Measurements from ENCODE around the gene ZBTB46.

ZBTB46 gene

DNA sequence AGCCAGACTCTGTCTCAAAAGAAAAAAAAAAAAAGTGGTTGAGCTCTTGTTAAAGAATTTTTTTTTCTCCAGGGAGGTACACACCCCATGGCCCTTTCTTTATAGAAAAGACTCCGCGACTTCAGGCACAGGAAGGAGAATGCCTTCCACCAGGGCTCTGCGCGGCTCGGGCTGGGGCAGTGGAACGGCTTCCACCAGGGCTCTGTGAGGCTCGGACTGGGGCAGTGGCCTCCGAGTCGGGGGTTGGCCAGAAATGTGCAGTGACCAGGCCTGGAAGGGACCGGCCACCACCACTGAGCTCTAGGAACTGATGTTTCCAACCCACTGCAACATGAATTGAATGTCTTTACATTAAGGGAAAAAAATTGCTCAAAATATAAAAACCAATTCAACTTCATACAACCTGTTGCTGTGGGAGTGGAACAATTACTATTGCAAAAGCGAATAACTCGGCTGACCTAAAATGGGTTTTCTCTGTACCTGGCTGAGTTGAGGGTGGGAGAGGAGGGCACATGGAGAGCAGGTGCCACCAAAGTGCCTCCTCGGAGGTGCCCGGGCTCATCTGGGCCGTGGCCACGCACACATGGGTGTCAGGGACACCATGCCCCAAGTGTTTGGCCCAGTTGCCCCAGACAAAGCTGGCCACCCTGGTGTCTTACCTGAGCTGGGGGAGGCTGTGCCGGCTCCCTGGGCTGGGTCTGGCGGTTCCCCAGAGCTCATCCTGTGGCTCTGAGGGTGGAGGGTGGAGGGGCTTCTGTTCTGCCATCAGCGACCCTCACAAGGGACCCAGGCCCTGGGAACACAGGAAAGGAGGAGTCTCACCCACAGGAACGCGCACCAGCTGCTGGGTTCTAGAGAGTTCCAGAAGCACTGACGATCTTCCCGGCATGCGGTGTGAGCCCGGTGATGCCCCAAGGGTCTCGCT is 62.2 kb downstream of the ZBTB46 start:
- H3K9me3 Mint-ChIP-seq = no peaks in the 10 kb centered on the region
- H3K4me1 Mint-ChIP-seq (ENCODE audit: low read depth) = no peaks in the 10 kb centered on the region
- no peak for DNase-seq
- no peaks in the 10 kb centered on the region for H3K36me3 Mint-ChIP-seq (ENCODE audit: low read depth)
- no peaks in the 10 kb centered on the region for H3K27me3 Mint-ChIP-seq
- H3K4me3 Mint-ChIP-seq = no peak overlapping the region
- no peak overlapping the region for H3K27ac Mint-ChIP-seq

DNA sequence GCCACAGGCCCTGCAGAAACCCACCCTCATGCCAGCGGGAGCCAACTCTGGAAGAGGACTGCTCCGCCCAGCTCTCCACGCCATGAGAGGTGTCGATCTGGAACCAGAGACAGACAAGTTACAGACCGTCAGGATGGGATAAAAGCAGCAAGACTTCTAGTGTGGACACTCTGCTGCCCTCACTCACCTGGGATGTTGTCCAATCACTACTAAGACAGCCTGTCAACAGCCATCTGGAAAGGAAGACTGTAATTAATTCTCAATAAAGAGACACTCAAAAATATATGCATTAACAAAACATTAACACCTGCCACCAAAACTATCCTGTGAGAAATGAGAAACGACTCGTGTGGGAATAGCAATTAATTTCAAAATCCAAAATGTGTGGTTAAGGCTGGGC is 63.2 kb downstream of the ZBTB46 start:
- Mint-ChIP-seq H3K4me3 (no peak overlapping the region), H3K9me3 (no peaks in the 10 kb centered on the region), H3K27me3 (no peaks in the 10 kb centered on the region), H3K36me3 (ENCODE audit: low read depth) (no peaks in the 10 kb centered on the region), H3K4me1 (ENCODE audit: low read depth) (no peaks in the 10 kb centered on the region), H3K27ac (no peak overlapping the region)
- DNase-seq = no peak

DNA sequence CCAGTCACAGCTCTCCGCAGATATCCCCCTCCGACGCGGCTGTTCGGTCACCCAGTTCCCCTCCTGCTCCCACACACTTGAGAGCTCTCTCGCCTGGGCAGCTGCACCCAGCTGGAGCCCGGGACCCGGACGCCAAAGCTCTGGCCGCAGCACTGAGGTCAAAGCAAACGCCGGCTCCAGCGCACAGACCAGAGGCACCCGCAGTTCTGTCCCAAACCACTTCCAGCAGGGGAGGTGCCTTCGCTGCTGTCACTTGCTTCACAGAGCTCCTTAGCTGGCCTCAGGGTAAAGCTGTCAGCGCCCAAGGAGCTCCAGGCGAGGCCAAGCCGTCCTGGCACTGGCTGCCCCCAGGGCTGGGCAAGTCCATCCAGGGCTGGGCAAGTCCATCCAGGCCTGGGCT is 63.6 kb downstream of the ZBTB46 start:
- Mint-ChIP-seq H3K36me3 (ENCODE audit: low read depth) (no peaks in the 10 kb centered on the region), H3K9me3 (no peaks in the 10 kb centered on the region), H3K4me1 (ENCODE audit: low read depth) (no peaks in the 10 kb centered on the region), H3K4me3 (no peak overlapping the region), H3K27ac (no peak overlapping the region), H3K27me3 (no peaks in the 10 kb centered on the region)
- no peak for DNase-seq

DNA sequence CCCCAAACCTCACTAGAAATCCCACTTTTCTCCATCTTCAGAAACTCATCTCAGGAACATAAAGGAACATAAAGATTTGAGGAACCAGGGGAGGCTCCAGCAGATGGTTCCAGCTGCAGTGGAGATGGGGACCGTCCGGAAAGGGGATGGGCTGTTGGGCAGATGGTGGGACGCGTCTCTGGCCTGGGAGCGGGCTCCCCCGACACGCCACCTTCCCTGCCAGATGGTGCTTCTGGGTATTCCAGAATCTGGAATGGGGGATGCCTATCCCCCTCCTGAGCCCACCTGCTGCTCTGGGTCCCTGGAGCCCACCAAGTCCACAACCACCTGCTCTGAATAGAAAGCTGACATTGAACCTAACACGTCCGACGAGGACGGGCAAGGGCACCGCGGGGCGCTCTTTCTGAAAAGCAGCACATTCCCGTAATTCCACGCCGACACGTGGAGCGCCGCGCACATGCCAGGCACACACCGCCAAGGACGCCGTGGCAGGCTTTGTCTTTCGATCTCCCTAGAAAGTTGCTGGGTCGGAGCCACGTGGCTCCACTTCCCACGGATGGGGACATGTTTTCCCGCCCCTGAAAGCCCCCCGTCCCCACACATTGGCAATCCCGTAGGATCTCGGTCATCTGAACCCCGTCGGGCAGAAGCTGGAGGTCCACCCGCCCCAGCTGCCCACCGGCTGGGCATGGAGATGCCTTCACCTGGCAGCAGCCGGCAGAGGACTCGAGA is 64.2 kb downstream of the ZBTB46 start:
- no peak overlapping the region for H3K4me3 Mint-ChIP-seq
- DNase-seq = no peak
- H3K36me3 Mint-ChIP-seq (ENCODE audit: low read depth) = no peaks in the 10 kb centered on the region
- H3K4me1 Mint-ChIP-seq (ENCODE audit: low read depth) = no peaks in the 10 kb centered on the region
- no peak overlapping the region for H3K27ac Mint-ChIP-seq
- H3K27me3 Mint-ChIP-seq = no peaks in the 10 kb centered on the region
- H3K9me3 Mint-ChIP-seq = no peaks in the 10 kb centered on the region

DNA sequence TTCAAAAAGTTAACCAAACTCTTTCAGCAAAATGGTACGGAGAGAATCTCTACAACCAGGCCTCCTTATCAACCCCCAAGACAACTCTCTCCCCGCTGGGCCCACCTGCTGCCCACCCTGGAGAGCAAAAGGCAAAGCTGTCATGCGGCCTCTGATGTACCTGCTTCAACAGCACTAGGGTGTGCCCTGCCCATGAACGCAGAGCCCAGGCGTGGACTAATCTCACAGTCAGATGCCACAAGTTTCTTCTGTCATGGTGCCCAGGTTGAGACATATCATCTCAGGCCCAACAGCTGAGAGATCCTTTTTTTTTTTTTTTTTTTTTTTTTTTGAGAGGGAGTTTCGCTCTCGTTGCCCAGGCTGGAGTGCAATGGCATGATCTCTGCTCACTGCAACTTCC is 65.2 kb downstream of the ZBTB46 start:
- no peak for DNase-seq
- no peaks in the 10 kb centered on the region for H3K27me3 Mint-ChIP-seq
- no peaks in the 10 kb centered on the region for H3K36me3 Mint-ChIP-seq (ENCODE audit: low read depth)
- H3K4me1 Mint-ChIP-seq (ENCODE audit: low read depth) = no peaks in the 10 kb centered on the region
- H3K27ac Mint-ChIP-seq = no peak overlapping the region
- H3K4me3 Mint-ChIP-seq = no peak overlapping the region
- no peaks in the 10 kb centered on the region for H3K9me3 Mint-ChIP-seq

DNA sequence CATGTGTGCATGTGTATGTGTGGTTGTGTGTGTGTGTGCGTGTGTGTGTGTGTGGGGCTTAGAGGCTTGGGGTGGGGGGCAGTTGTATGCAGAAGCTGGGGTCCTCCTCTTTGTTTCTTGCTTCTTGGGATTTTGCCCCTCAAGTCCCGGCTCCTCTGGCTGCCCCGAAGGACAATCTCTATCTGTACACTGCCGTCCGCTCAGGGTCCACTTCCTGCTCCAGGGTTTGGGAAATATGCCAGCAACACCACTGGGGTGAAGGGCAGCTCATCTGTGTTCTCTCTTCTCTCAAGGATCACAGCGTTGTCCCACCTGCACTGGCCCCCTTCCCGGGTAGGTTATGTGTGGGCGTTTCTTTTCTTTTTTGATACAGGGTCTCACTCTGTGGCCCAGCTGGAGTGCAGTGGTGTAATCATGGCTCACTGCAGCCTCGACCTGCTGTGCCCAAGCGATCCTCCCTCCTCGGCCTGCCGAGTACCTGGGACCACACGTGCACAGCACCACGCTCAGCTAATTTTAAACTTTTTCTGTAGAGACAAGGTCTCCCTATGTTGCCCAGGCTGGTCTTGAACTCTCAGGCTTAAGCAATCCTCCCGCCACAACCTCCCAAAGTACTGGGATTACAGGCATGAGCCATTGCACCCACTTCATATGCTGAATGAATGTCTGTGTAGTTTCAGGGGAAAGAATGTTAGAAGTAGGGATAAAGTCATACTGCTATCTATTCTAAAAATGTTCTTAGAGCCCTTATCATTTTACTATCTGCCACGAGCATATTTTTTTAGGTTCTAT is 65.8 kb downstream of the ZBTB46 start:
- Mint-ChIP-seq H3K27me3 (no peaks in the 10 kb centered on the region), H3K4me3 (no peak overlapping the region), H3K9me3 (no peaks in the 10 kb centered on the region), H3K36me3 (ENCODE audit: low read depth) (no peaks in the 10 kb centered on the region), H3K27ac (no peak overlapping the region), H3K4me1 (ENCODE audit: low read depth) (no peaks in the 10 kb centered on the region)
- no peak for DNase-seq

GRCh38 chr20:63759377-63759901 is 71.6 kb downstream of the ZBTB46 start:
- no peak for DNase-seq
- Mint-ChIP-seq H3K4me1 (ENCODE audit: low read depth) (peaks cover 5% of the 10 kb centered on the region), H3K27ac (no peak overlapping the region), H3K4me3 (no peak overlapping the region), H3K9me3 (no peaks in the 10 kb centered on the region), H3K36me3 (ENCODE audit: low read depth) (no peaks in the 10 kb centered on the region), H3K27me3 (no peaks in the 10 kb centered on the region)

DNA sequence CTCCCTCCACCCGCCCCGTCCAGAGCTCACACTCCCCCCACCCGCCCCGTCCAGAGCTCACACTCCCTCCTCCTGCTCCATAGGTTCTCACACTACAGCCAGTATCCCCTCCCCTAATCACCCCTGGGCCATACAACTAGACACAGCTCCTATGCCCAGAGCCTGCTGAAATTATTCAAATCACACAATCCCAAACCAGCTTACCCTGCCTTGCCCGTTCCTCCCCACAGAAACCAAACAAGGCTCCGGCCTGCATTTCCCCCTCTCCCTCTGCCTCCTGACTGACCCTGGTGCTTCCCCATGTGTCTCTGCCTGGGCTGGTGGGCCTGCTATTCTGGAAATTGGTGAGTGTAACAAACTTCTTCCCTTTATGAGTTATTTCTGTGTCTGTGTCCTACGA is 72.9 kb downstream of the ZBTB46 start:
- no peak overlapping the region for H3K4me3 Mint-ChIP-seq
- H3K9me3 Mint-ChIP-seq = no peaks in the 10 kb centered on the region
- no peak overlapping the region for H3K27ac Mint-ChIP-seq
- no peak for DNase-seq
- H3K27me3 Mint-ChIP-seq = no peaks in the 10 kb centered on the region
- H3K4me1 Mint-ChIP-seq (ENCODE audit: low read depth) = peaks cover 5% of the 10 kb centered on the region
- H3K36me3 Mint-ChIP-seq (ENCODE audit: low read depth) = no peaks in the 10 kb centered on the region

- no peaks in the 10 kb centered on the region for H3K27me3 Mint-ChIP-seq
- H3K4me1 Mint-ChIP-seq (ENCODE audit: low read depth) = peaks cover 11% of the 10 kb centered on the region
- no peaks in the 10 kb centered on the region for H3K36me3 Mint-ChIP-seq (ENCODE audit: low read depth)
- H3K27ac Mint-ChIP-seq = no peak overlapping the region
- no peak overlapping the region for H3K4me3 Mint-ChIP-seq
- no peaks in the 10 kb centered on the region for H3K9me3 Mint-ChIP-seq
- DNase-seq = no peak
Measured at GRCh38 chr20:63756648-63756991, 74.4 kb downstream of the ZBTB46 start.

- H3K36me3 Mint-ChIP-seq (ENCODE audit: low read depth) = no peaks in the 10 kb centered on the region
- H3K9me3 Mint-ChIP-seq = no peaks in the 10 kb centered on the region
- no peak overlapping the region for H3K4me3 Mint-ChIP-seq
- DNase-seq = no peak
- peaks cover 14% of the 10 kb centered on the region for H3K4me1 Mint-ChIP-seq (ENCODE audit: low read depth)
- no peaks in the 10 kb centered on the region for H3K27me3 Mint-ChIP-seq
- no peak overlapping the region for H3K27ac Mint-ChIP-seq
Measured at GRCh38 chr20:63755933-63756647, 75.0 kb downstream of the ZBTB46 start.

DNA sequence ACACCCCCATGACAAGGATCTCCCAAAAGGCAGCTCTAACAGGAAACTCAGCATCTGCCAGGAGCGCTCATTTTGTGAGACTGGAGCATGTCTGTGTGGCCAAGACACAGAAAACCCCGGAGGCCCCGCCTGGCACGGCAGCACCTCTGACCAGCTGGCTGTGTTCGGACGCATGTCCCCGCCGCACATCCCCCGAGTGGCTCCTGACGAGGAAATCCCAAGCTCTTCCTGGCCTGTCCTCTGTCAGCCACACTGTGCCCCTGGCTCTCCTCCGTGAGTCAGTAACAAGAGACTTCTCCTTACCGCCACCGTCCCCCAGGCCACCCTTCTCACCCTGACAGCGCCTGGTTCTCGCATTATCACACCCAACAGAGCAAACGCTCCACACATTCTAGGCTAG is 77.1 kb downstream of the ZBTB46 start:
- DNase-seq = no peak

GRCh38 chr20:63753381-63753780 is 77.7 kb downstream of the ZBTB46 start:
- no peaks in the 10 kb centered on the region for H3K36me3 Mint-ChIP-seq (ENCODE audit: low read depth)
- H3K27me3 Mint-ChIP-seq = no peaks in the 10 kb centered on the region
- H3K4me1 Mint-ChIP-seq (ENCODE audit: low read depth) = peaks cover 28% of the 10 kb centered on the region
- H3K4me3 Mint-ChIP-seq = no peak overlapping the region
- peak overlapping the region; percentile 22 for H3K27ac Mint-ChIP-seq
- DNase-seq = no peak
- H3K9me3 Mint-ChIP-seq = no peaks in the 10 kb centered on the region

More for the DNA sequence above, 77.1 kb downstream of the ZBTB46 start:
- no peaks in the 10 kb centered on the region for H3K9me3 Mint-ChIP-seq
- H3K27ac Mint-ChIP-seq = no peak overlapping the region
- no peaks in the 10 kb centered on the region for H3K36me3 Mint-ChIP-seq (ENCODE audit: low read depth)
- H3K4me3 Mint-ChIP-seq = no peak overlapping the region
- no peaks in the 10 kb centered on the region for H3K27me3 Mint-ChIP-seq
- peaks cover 26% of the 10 kb centered on the region for H3K4me1 Mint-ChIP-seq (ENCODE audit: low read depth)

DNA sequence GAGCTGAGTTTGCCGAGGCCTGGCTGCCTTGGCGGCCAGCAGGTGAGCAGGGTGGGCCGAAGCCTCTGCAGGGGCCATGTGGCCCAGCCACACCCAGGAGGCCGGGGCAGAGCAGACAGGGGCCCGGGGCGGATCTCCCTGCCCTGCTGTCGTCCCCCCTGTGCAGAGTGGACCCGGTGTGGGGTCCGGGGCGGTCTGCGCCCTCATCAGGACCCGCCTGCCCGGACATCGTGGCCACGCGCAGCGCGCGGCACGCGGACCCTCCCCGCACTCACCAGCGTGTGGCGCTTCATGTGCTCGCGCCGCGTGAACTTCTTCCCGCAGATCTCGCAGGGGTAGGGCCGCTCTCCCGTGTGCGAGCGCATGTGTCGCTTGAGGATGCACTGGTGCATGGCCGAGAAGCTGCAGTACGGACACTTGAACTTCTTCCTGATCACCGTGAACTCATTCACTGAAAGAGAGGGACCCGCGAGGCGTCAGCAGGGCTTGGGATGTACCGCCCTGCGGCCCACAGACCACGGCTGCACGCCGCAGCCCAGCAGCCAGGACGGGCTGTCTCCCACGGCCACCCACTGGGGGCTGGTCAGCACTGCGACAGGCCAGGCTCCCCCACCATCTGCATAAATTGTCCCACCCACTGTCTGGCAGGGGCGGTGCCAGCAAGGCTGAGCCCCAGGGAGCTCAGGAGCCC is 78.5 kb downstream of the ZBTB46 start:
- DNase-seq = no peak
- Mint-ChIP-seq H3K27ac (no peak overlapping the region), H3K4me1 (ENCODE audit: low read depth) (peaks cover 28% of the 10 kb centered on the region), H3K27me3 (no peaks in the 10 kb centered on the region), H3K36me3 (ENCODE audit: low read depth) (no peaks in the 10 kb centered on the region), H3K9me3 (no peaks in the 10 kb centered on the region), H3K4me3 (no peak overlapping the region)
